Measurements from ENCODE around the gene PROB1. TPM values are rescaled to one million over a fixed set of nuclear protein-coding genes. Genes with fewer than 3 reads are reported as not detected.

Gene PROB1
- total and polyA plus RNA-seq, 9 of the 15 experiments (the other 6 are each of a cell fraction or from before 2014, with no cell fraction given), result 0.01 to 1.8 (median 0.47) TPM

- POLR2A ChIA-PET, result interaction anchor here (0.6 to 1.6 kb wide), 6 partner anchors 10 to 371 kb away, joined by 3 to 5 read pairs (median 3); no protein-coding TSS in a partner anchor
- BruUV-seq (replicated peaks), result no TSS peak
- H2AFZ ChIP-seq (ENCODE audit: low read depth, low read length), result peak within 1 kb of the TSS; percentile 97
- TF ChIP-seq STAG1 (CRISPR knock-in tag; IDR thresholded peaks at IDR 0.05; ENCODE audit: borderline replicate concordance), result no peak
- TF ChIP-seq ZNF165 (CRISPR knock-in tag; IDR thresholded peaks at IDR 0.05; ENCODE audit: borderline replicate concordance), result no peak
- TF ChIP-seq MAFG (tag; conservative IDR thresholded peaks at IDR 0.05), result no peak
- TF ChIP-seq KLF16 (IDR thresholded peaks at IDR 0.05), result no peak
- no peak for TF ChIP-seq HNRNPL (IDR thresholded peaks at IDR 0.05; ENCODE audit: low read depth, low read length)
- no peak for TF ChIP-seq HMG20A (CRISPR knock-in tag; conservative IDR thresholded peaks at IDR 0.05)
- peak in 1 of 2 experiments; percentile 57; a peak in 1 of 4 replicates for TF ChIP-seq KDM4B (IDR thresholded peaks at IDR 0.05; ENCODE audit: borderline replicate concordance in 2 of 2, low read depth in 1 of 2)
- TF ChIP-seq RBM17 (IDR thresholded peaks at IDR 0.05; ENCODE audit: borderline replicate concordance, low read depth, low read length), result no peak
- 0 out of 2 replicates have a peak, but pooled peaks have one; percentile 26 for TF ChIP-seq HOMEZ (CRISPR knock-in tag; IDR thresholded peaks at IDR 0.05)
- TF ChIP-seq CHAMP1 (IDR thresholded peaks at IDR 0.05), result no peak
- peak; percentile 95 for TF ChIP-seq CXXC5 (CRISPR knock-in tag; IDR thresholded peaks at IDR 0.05)
- peak; percentile 94 for TF ChIP-seq ZBTB5 (IDR thresholded peaks at IDR 0.05)
- no peak for TF ChIP-seq ARID2 (IDR thresholded peaks at IDR 0.05)
- no peak for TF ChIP-seq PML (IDR thresholded peaks at IDR 0.05; ENCODE audit: low read length)
- no peak for TF ChIP-seq ZFP36 (IDR thresholded peaks at IDR 0.05; ENCODE audit: low read depth, low read length, partially characterized antibody)
- TF ChIP-seq ZC3H8 (IDR thresholded peaks at IDR 0.05), result no peak
Measured at GRCh38 chr5:139403787-139404483, 9.0 kb upstream of the PROB1 start, which contains the start of gene SPATA24. Gene SPATA24, minus strand, starts transcription at chr5:139404089. Its CDS starts 29 bp downstream, at chr5:139404060.

More at GRCh38 chr5:139403787-139404483, 9.0 kb upstream of the PROB1 start, which contains the start of gene SPATA24:
- Histone ChIP-seq H3K4me1 (replicated peaks in 1 of 2; ENCODE audit: control insufficient read depth in 2 of 2, insufficient read depth in 2 of 2, low read length in 2 of 2) (peaks cover 11 to 15% of the 10 kb centered on the region in 2 experiments; a peak in 4 of 5 replicates), H3K9me3 (replicated peaks; ENCODE audit: control insufficient read depth, insufficient read depth, low read depth, low read length) (no peaks in the 10 kb centered on the region), H3K27me3 (ENCODE audit: control insufficient read depth in 2 of 2, insufficient read depth in 2 of 2, low read length in 2 of 2) (no peaks in the 10 kb centered on the region), H3K4me2 (ENCODE audit: insufficient read depth, low read length) (peak within 1 kb of the TSS; percentile 99), H3K9ac (ENCODE audit: insufficient read depth in 1 of 2, low read depth in 2 of 2, low read length in 2 of 2) (peak within 1 kb of the TSS; percentile 73 to 88), H3K4me3 (peak within 1 kb of the TSS; percentile 50), H4K20me1 (replicated peaks; ENCODE audit: control insufficient read depth, insufficient read depth, low read length) (no peaks in the 10 kb centered on the region), H3K27ac (ENCODE audit: extremely low read depth, low read depth, low read length) (peak within 1 kb of the TSS; percentile 90), H3K36me3 (ENCODE audit: control insufficient read depth, insufficient read depth, low read length) (0 out of 3 replicates have a peak, but pooled peaks cover 2% of the 10 kb centered on the region), H3K79me2 (ENCODE audit: control insufficient read depth, insufficient read depth, low read length) (no peaks in the 10 kb centered on the region), H3K9me1 (ENCODE audit: control insufficient read depth, insufficient read depth, low read length) (no peaks in the 10 kb centered on the region)
- peak; percentile 98 to 99 (median 99) for DNase-seq (ENCODE audit: extremely low read depth in 1 of 4, low spot score in 3 of 4)
- peak; percentile 91 for FAIRE-seq
- ATAC-seq, result peak; percentile 98
- CTCF ChIA-PET (ENCODE audit: low intra/inter-chr PET ratio), result no interaction called here
- intact Hi-C loops (cut with micrococcal nuclease), result loop anchor here (2.0 to 5.0 kb wide), 2 partner anchors 19 to 62 kb away; partner anchors contain the start of gene PAIP2
- WGBS (ENCODE audit: insufficient coverage, low coverage, missing lambda C conversion rate), result under 1% methylated on average over 41 of the region's 41 CpGs
- in situ Hi-C loops (cut with MboI), result no loop called here
